ENCODE results near the gene GARIN6. TPM values are rescaled to one million over a fixed set of nuclear protein-coding genes. Genes with fewer than 3 reads are reported as not detected.

GARIN6 gene
- total and polyA plus RNA-seq, 4 experiments from 2014 or later: not detected

- POLR2A ChIA-PET (ENCODE audit: partially characterized antibody): no interaction called here
- H3K9me3 ChIP-seq (ENCODE audit: control insufficient read depth in 1 of 2, low read length in 2 of 2): no peaks in the 10 kb centered on the region
- Mint-ChIP-seq H3K36me3 (no peaks in the 10 kb centered on the region), H3K27ac (no peak overlapping the region), H3K4me3 (no peak overlapping the region), H3K4me1 (no peaks in the 10 kb centered on the region), H3K27me3 (no peaks in the 10 kb centered on the region), H3K9me3 (peaks cover 0 to 4% (median 2%) of the 10 kb centered on the region in 8 donors)
- CTCF ChIA-PET (ENCODE audit: partially characterized antibody): interaction anchor here (1.0 kb wide), 1 partner anchor 615 kb away, joined by 3 read pairs; no protein-coding TSS in a partner anchor
- H3K27ac ChIP-seq (ENCODE audit: low read depth, low read length): no peak overlapping the region
- intact Hi-C loops (cut with micrococcal nuclease): no loop called here
- H3K27me3 ChIP-seq (ENCODE audit: insufficient read depth, low read length): no peaks in the 10 kb centered on the region
- no peak for DNase-seq
- H3K4me1 ChIP-seq (ENCODE audit: insufficient read depth, low read length): no peaks in the 10 kb centered on the region
- H3K4me3 ChIP-seq (ENCODE audit: low read length in 2 of 2): no peak overlapping the region
- no peaks in the 10 kb centered on the region for H3K36me3 ChIP-seq (ENCODE audit: insufficient read depth, low read length)
These were observed 11.3 kb downstream of the GARIN6 start for GRCh38 chr12:99658671-99659349.

- Histone ChIP-seq H3K27me3 (ENCODE audit: insufficient read depth, low read length) (no peaks in the 10 kb centered on the region), H3K36me3 (ENCODE audit: insufficient read depth, low read length) (no peaks in the 10 kb centered on the region), H3K4me3 (ENCODE audit: low read length in 2 of 2) (no peak overlapping the region), H3K9me3 (ENCODE audit: control insufficient read depth in 1 of 2, low read length in 2 of 2) (peaks cover 0 to 4% of the 10 kb centered on the region in 2 donors), H3K27ac (ENCODE audit: low read depth, low read length) (no peak overlapping the region), H3K4me1 (ENCODE audit: insufficient read depth, low read length) (no peaks in the 10 kb centered on the region)
- no peaks in the 10 kb centered on the region for H3K27me3 Mint-ChIP-seq
- H3K36me3 Mint-ChIP-seq: no peaks in the 10 kb centered on the region
- DNase-seq: no peak
- peaks cover 0 to 24% (median 3%) of the 10 kb centered on the region in 8 donors for H3K9me3 Mint-ChIP-seq
- no peaks in the 10 kb centered on the region for H3K4me1 Mint-ChIP-seq
- H3K27ac Mint-ChIP-seq: no peak overlapping the region
- ChIA-PET POLR2A (ENCODE audit: partially characterized antibody) (no interaction called here), CTCF (ENCODE audit: partially characterized antibody) (no interaction called here)
- intact Hi-C loops (cut with micrococcal nuclease): no loop called here
- H3K4me3 Mint-ChIP-seq: no peak overlapping the region
These were observed 23.1 kb downstream of the GARIN6 start for GRCh38 chr12:99670635-99671034.

- no peak overlapping the region for H3K4me3 Mint-ChIP-seq
- Histone ChIP-seq H3K9me3 (ENCODE audit: control insufficient read depth in 1 of 2, low read length in 2 of 2) (no peaks in the 10 kb centered on the region), H3K27ac (ENCODE audit: low read depth, low read length) (no peak overlapping the region), H3K36me3 (ENCODE audit: insufficient read depth, low read length) (no peaks in the 10 kb centered on the region), H3K4me1 (ENCODE audit: insufficient read depth, low read length) (no peaks in the 10 kb centered on the region), H3K4me3 (ENCODE audit: low read length in 2 of 2) (no peak overlapping the region), H3K27me3 (ENCODE audit: insufficient read depth, low read length) (no peaks in the 10 kb centered on the region)
- CTCF ChIA-PET (ENCODE audit: partially characterized antibody): no interaction called here
- H3K9me3 Mint-ChIP-seq: peaks cover 0 to 16% (median 8%) of the 10 kb centered on the region in 8 donors
- POLR2A ChIA-PET (ENCODE audit: partially characterized antibody): no interaction called here
- DNase-seq: no peak
- no peaks in the 10 kb centered on the region for H3K4me1 Mint-ChIP-seq
- intact Hi-C loops (cut with micrococcal nuclease): no loop called here
- peaks cover 0 to 1% of the 10 kb centered on the region in 2 donors for H3K27me3 Mint-ChIP-seq
- no peak overlapping the region for H3K27ac Mint-ChIP-seq
- H3K36me3 Mint-ChIP-seq: no peaks in the 10 kb centered on the region
These were observed 32.7 kb downstream of the GARIN6 start for GRCh38 chr12:99680276-99680675.

- no peak for DNase-seq
- peaks cover 2 to 16% (median 10%) of the 10 kb centered on the region in 8 donors for H3K9me3 Mint-ChIP-seq
- ChIA-PET CTCF (ENCODE audit: partially characterized antibody) (no interaction called here), POLR2A (ENCODE audit: partially characterized antibody) (no interaction called here)
- H3K27ac Mint-ChIP-seq: no peak overlapping the region
- H3K9me3 ChIP-seq (ENCODE audit: control insufficient read depth in 1 of 2, low read length in 2 of 2): no peaks in the 10 kb centered on the region
- no peak overlapping the region for H3K4me3 Mint-ChIP-seq
- no peaks in the 10 kb centered on the region for H3K36me3 ChIP-seq (ENCODE audit: insufficient read depth, low read length)
- no peaks in the 10 kb centered on the region for H3K36me3 Mint-ChIP-seq
- no peaks in the 10 kb centered on the region for H3K4me1 Mint-ChIP-seq
- intact Hi-C loops (cut with micrococcal nuclease): no loop called here
- H3K27me3 ChIP-seq (ENCODE audit: insufficient read depth, low read length): no peaks in the 10 kb centered on the region
- H3K4me1 ChIP-seq (ENCODE audit: insufficient read depth, low read length): no peaks in the 10 kb centered on the region
- H3K27me3 Mint-ChIP-seq: no peaks in the 10 kb centered on the region
- no peak overlapping the region for H3K27ac ChIP-seq (ENCODE audit: low read depth, low read length)
- no peak overlapping the region for H3K4me3 ChIP-seq (ENCODE audit: low read length in 2 of 2)
These were observed 38.6 kb downstream of the GARIN6 start for GRCh38 chr12:99686142-99686541.

GRCh38 chr12:99695050-99695449 is 47.5 kb downstream of the GARIN6 start:
- intact Hi-C loops (cut with micrococcal nuclease): no loop called here

More at GRCh38 chr12:99695050-99695449, 47.5 kb downstream of the GARIN6 start:
- no peaks in the 10 kb centered on the region for H3K4me1 ChIP-seq (ENCODE audit: insufficient read depth, low read length)
- Mint-ChIP-seq H3K4me1 (no peaks in the 10 kb centered on the region), H3K36me3 (no peaks in the 10 kb centered on the region), H3K9me3 (peaks cover 0 to 13% (median 4%) of the 10 kb centered on the region in 8 donors), H3K27ac (no peak overlapping the region), H3K4me3 (no peak overlapping the region), H3K27me3 (no peaks in the 10 kb centered on the region)
- CTCF ChIA-PET (ENCODE audit: partially characterized antibody): no interaction called here
- H3K27me3 ChIP-seq (ENCODE audit: insufficient read depth, low read length): no peaks in the 10 kb centered on the region
- no peaks in the 10 kb centered on the region for H3K36me3 ChIP-seq (ENCODE audit: insufficient read depth, low read length)
- H3K27ac ChIP-seq (ENCODE audit: low read depth, low read length): no peak overlapping the region
- H3K4me3 ChIP-seq (ENCODE audit: low read length in 2 of 2): no peak overlapping the region
- POLR2A ChIA-PET (ENCODE audit: partially characterized antibody): no interaction called here
- no peaks in the 10 kb centered on the region for H3K9me3 ChIP-seq (ENCODE audit: control insufficient read depth in 1 of 2, low read length in 2 of 2)
- no peak for DNase-seq

Data from CD4-positive, alpha-beta memory T cell (primary cell).